ENCODE data around the gene PRKAG1. TPM values are rescaled to one million over a fixed set of nuclear protein-coding genes. Genes with fewer than 3 reads are reported as not detected.

PRKAG1 gene
- total and polyA plus RNA-seq, 10 of the 15 experiments (the other 5 are each of a cell fraction or from before 2014, with no cell fraction given) = 44.5 to 91.6 (median 60.9) TPM

DNA sequence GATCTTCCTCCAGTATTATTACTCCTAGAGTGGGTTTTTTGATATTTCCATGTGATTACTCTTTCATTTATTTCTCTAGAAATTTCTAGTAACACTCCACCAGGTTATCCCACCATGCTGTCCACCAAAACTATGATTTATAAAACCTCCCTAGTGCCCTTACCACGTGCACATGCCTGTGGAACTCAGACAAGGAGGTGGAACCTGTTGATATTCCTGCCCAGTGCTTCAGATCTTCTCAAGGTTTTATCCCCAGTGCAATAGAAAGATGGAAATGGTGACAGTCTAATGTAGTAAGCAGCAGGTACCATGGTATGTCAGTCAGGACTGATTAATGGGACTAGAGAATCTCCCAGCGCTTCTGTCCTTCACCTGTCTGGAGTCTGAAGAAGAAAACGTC, 57.7 kb downstream of the PRKAG1 start:
- CTCF ChIA-PET = interaction anchor here (0.9 to 3.0 kb wide), 3 partner anchors 8 to 27 kb away, joined by 3 to 10 read pairs (median 4); no protein-coding TSS in a partner anchor
- Histone ChIP-seq H2AFZ (ENCODE audit: control insufficient read depth, low read depth, low read length) (no peak overlapping the region), H3K79me2 (ENCODE audit: control insufficient read depth, insufficient read depth, low read length) (peaks cover 14% of the 10 kb centered on the region), H3K4me3 (no peak overlapping the region), H3K27me3 (replicated peaks in 1 of 2; ENCODE audit: control insufficient read depth in 2 of 2, insufficient read depth in 2 of 2, low read length in 1 of 2) (no peaks in the 10 kb centered on the region; a peak in 1 of 4 replicates), H3K9ac (ENCODE audit: control insufficient read depth, insufficient read depth, low read length) (no peak overlapping the region), H3K4me2 (ENCODE audit: control insufficient read depth, insufficient read depth) (no peak overlapping the region), H3K9me3 (replicated peaks; ENCODE audit: control insufficient read depth, insufficient read depth, low read length) (no peaks in the 10 kb centered on the region), H3K27ac (ENCODE audit: control insufficient read depth, insufficient read depth) (no peak overlapping the region), H3K4me1 (ENCODE audit: control insufficient read depth, insufficient read depth, low read length) (peaks cover 7% of the 10 kb centered on the region), H3K36me3 (ENCODE audit: control insufficient read depth in 2 of 2, insufficient read depth in 2 of 2, low read length in 1 of 2) (no peaks in the 10 kb centered on the region), H4K20me1 (ENCODE audit: control insufficient read depth, insufficient read depth) (no peaks in the 10 kb centered on the region)
- BruUV-seq (replicated peaks) = no TSS peak
- TF ChIP-seq ZNF384 (IDR thresholded peaks at IDR 0.05; ENCODE audit: borderline replicate concordance, low read depth, low read length) (no peak), NR2C2 (IDR thresholded peaks at IDR 0.05; ENCODE audit: borderline replicate concordance, control insufficient read depth, insufficient read length, low read depth) (no peak), SMARCA5 (IDR thresholded peaks at IDR 0.05) (no peak), RELA (IDR thresholded peaks at IDR 0.05; ENCODE audit: borderline replicate concordance, partially characterized antibody) (no peak), IRF4 (IDR thresholded peaks at IDR 0.05; ENCODE audit: low read depth, low read length) (no peak), YBX1 (IDR thresholded peaks at IDR 0.05) (no peak), IKZF2 (IDR thresholded peaks at IDR 0.05) (no peak), KAT2A (conservative IDR thresholded peaks at IDR 0.05; ENCODE audit: control insufficient read depth, low read depth, low read length) (no peak), BACH1 (IDR thresholded peaks at IDR 0.05; ENCODE audit: borderline replicate concordance) (no peak), NFXL1 (IDR thresholded peaks at IDR 0.05; ENCODE audit: borderline replicate concordance) (no peak), SMAD1 (IDR thresholded peaks at IDR 0.05; ENCODE audit: low read depth, partially characterized antibody) (no peak), LARP7 (IDR thresholded peaks at IDR 0.05) (no peak), EP300 (IDR thresholded peaks at IDR 0.05; ENCODE audit: borderline replicate concordance in 1 of 2, control insufficient read depth in 1 of 2, low read depth in 2 of 2, low read length in 2 of 2) (no peak)
- TF ChIP-seq, protein P1, sequence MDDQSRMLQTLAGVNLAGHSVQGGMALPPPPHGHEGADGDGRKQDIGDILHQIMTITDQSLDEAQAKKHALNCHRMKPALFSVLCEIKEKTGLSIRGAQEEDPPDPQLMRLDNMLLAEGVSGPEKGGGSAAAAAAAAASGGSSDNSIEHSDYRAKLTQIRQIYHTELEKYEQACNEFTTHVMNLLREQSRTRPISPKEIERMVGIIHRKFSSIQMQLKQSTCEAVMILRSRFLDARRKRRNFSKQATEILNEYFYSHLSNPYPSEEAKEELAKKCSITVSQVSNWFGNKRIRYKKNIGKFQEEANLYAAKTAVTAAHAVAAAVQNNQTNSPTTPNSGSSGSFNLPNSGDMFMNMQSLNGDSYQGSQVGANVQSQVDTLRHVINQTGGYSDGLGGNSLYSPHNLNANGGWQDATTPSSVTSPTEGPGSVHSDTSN (IDR thresholded peaks at IDR 0.05; ENCODE audit: insufficient replicate concordance, low read depth, low read length) = no peak
- TF ChIP-seq, protein P2, sequence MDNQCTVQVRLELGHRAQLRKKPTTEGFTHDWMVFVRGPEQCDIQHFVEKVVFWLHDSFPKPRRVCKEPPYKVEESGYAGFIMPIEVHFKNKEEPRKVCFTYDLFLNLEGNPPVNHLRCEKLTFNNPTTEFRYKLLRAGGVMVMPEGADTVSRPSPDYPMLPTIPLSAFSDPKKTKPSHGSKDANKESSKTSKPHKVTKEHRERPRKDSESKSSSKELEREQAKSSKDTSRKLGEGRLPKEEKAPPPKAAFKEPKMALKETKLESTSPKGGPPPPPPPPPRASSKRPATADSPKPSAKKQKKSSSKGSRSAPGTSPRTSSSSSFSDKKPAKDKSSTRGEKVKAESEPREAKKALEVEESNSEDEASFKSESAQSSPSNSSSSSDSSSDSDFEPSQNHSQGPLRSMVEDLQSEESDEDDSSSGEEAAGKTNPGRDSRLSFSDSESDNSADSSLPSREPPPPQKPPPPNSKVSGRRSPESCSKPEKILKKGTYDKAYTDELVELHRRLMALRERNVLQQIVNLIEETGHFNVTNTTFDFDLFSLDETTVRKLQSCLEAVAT (IDR thresholded peaks at IDR 0.05) = no peak
- SMC1A ChIA-PET (ENCODE audit: uncharacterized antibody, unreplicated experiment) = interaction anchor here (0.7 to 1.9 kb wide), 2 partner anchors 8 to 15 kb away, joined by 3 to 6 read pairs; no protein-coding TSS in a partner anchor
- 43% methylated on average over 3 of the region's 3 CpGs for WGBS (ENCODE audit: insufficient coverage, insufficient replicate concordance, low lambda C conversion rate, missing lambda C conversion rate)
- intact Hi-C loops (cut with micrococcal nuclease; ENCODE audit: unreplicated experiment) (no loop called here), in situ Hi-C loops (cut with MboI) (no loop called here)
- ATAC-seq (no peak), FAIRE-seq (no peak), DNase-seq (ENCODE audit: low read depth, low spot score) (no peak)
- RAD21 ChIA-PET (ENCODE audit: unreplicated experiment) = no interaction called here
- POLR2A ChIA-PET = interaction anchor here (0.6 to 1.6 kb wide), 2 partner anchors 37 to 111 kb away, joined by 3 to 4 read pairs; no protein-coding TSS in a partner anchor

Data from GM12878 (cell line).